Upper lobe of right lung (tissue), 1 donor: ENCODE results near the gene POU2F3. TPM values are rescaled to one million over a fixed set of nuclear protein-coding genes. Genes with fewer than 3 reads are reported as not detected.

ENCODE experiments used
- ATAC-seq: fragments of 200-7000 bp; cut with Tn5 transposase; one replicate; pipeline ENCODE4 v1.9.1; 2020; ENCODE audit warnings: mild to moderate bottlenecking, moderate library complexity
- DNase-seq: peaks from one replicate; pipeline ENCODE4 v3.0.0-alpha.2; 2020
- H3K27ac ChIP-seq: fragments of 200-600 bp; one replicate; pipeline ENCODE4 v1.8.0; 2022
- H3K27me3 ChIP-seq: fragments of 200-600 bp; one replicate; pipeline ENCODE4 v1.8.0; 2022; ENCODE audit warnings: mild to moderate bottlenecking
- H3K36me3 ChIP-seq: fragments of 200-600 bp; one replicate; pipeline ENCODE4 v1.8.0; 2022
- H3K4me1 ChIP-seq: fragments of 200-600 bp; one replicate; pipeline ENCODE4 v1.8.0; 2022
- H3K4me3 ChIP-seq: fragments of 200-600 bp; one replicate; pipeline ENCODE4 v1.8.0; 2022; ENCODE audit warnings: mild to moderate bottlenecking
- H3K9me3 ChIP-seq: fragments of 200-600 bp; one replicate; pipeline ENCODE4 v1.8.0; 2022
- CTCF ChIP-seq: fragments of 200-600 bp; IDR thresholded peaks from one replicate; pipeline ENCODE4 v1.8.0; 2022; ENCODE audit warnings: antibody characterized with exemption
- intact Hi-C: fragments of 100-400 bp; cut with DNase I; formaldehyde crosslinking; loops from one replicate; pipeline ENCODE4 v1.11.0; 2022
- total RNA-seq: library from RNA; stranded (reverse); fragmentation: NEBNext Ultra II Directional; extraction: Animal tissue kit (Norgen Biotek cat#: 25700); gene quantifications from one replicate; pipeline ENCODE4 v1.2.1, GENCODE V29; 2021
- donor health status: DM: no; HTN: yes; CAD: no; lungs with severe emphysema.

Gene POU2F3
- total RNA-seq, 1 donor from 2014 or later = 3.0 TPM

DNA sequence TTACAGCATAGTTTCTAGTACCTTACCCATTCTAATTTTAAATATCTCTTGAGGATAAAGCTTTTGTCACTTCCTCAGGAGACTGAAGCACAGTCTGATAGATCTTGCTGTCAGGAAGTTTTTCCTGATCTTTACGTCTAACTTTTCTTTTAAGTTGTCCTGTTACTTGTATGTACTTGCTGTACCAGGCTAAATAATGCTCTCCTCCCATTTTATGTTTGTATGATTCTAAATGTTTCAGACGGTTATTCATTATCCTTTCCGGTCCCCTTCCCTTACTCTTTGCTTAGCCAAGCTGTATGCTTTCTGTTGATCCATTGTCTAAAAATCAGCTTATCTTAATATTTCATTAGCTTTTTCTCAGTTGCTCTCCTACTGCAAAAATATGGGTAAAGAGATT, 102.3 kb downstream of the POU2F3 start:
- Histone ChIP-seq H3K4me1 (peaks cover 42% of the 10 kb centered on the region), H3K36me3 (no peaks in the 10 kb centered on the region), H3K27ac (no peak overlapping the region), H3K4me3 (no peak overlapping the region), H3K27me3 (no peaks in the 10 kb centered on the region), H3K9me3 (no peaks in the 10 kb centered on the region)
- ATAC-seq (no peak), DNase-seq (no peak)
- TF ChIP-seq CTCF = no peak
- intact Hi-C loops = no loop called here

- intact Hi-C loops = no loop called here
- Histone ChIP-seq H3K9me3 (no peaks in the 10 kb centered on the region), H3K27ac (no peak overlapping the region), H3K4me1 (peaks cover 42% of the 10 kb centered on the region), H3K27me3 (no peaks in the 10 kb centered on the region), H3K36me3 (no peaks in the 10 kb centered on the region), H3K4me3 (no peak overlapping the region)
- no peak for TF ChIP-seq CTCF
- no peak for ATAC-seq
- no peak for DNase-seq
These were observed 102.7 kb downstream of the POU2F3 start for GRCh38 chr11:120342678-120343077.

DNA sequence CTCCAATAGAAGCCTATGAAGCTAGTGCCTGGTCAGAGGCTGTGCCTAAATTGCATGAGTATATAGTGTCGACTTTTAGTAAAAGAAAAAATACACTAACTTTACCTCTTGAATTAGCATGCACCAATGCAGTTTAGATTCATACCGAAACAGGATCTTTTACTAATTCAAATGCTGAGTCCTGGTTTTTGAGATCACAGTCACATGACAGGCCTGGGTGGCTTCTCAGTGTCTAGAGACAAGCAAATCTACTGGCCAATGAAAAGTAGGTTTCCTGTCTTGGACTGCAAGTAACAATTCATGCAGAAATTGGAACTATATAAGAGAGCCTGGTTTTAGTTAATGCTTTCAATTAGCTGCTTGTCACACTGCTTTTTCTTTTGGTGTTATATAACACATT, 103.5 kb downstream of the POU2F3 start:
- intact Hi-C loops = no loop called here
- Histone ChIP-seq H3K36me3 (no peaks in the 10 kb centered on the region), H3K27ac (no peak overlapping the region), H3K27me3 (no peaks in the 10 kb centered on the region), H3K9me3 (no peaks in the 10 kb centered on the region), H3K4me3 (no peak overlapping the region), H3K4me1 (peaks cover 42% of the 10 kb centered on the region)
- DNase-seq (no peak), ATAC-seq (peak; percentile 43)
- TF ChIP-seq CTCF = no peak

DNA sequence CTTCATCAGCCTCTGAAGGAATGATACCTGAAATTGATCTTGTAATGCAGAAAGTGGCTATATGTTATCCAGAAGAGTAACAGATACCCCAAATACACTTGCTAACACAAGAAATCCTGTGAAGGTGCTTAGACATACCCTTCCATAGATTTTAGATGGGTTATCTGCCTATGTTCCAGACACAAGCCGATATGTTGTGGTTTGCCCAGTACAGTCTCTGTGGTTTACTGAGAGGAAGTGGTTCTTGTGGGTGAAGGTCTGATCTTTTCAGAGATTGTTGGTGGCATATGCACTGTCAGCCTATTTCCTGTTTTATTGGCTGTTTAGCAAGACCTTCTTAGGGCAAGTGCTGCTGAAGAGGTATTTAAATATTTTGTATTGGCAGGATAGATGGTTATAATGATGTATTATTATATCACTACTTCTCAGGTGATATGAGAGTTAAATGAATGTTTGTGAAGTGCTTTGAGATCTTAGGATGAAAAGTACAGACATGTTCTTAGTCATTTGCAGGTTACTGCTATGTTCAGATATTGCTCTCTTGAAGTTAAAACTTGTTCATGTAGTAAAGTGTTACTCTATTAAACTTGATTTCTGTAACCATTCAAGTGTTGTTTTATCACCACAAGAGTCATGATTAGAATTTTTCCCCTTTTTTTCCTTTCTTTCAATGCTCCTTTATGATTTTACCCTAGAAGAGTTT, 104.5 kb downstream of the POU2F3 start:
- intact Hi-C loops = no loop called here
- TF ChIP-seq CTCF = no peak
- Histone ChIP-seq H3K36me3 (no peaks in the 10 kb centered on the region), H3K27ac (no peak overlapping the region), H3K9me3 (no peaks in the 10 kb centered on the region), H3K4me3 (no peak overlapping the region), H3K27me3 (no peaks in the 10 kb centered on the region), H3K4me1 (peaks cover 42% of the 10 kb centered on the region)
- DNase-seq (no peak), ATAC-seq (peak; percentile 85)

GRCh38 chr11:120346233-120346632, 106.3 kb downstream of the POU2F3 start:
- intact Hi-C loops = no loop called here
- Histone ChIP-seq H3K27ac (no peak overlapping the region), H3K4me1 (peaks cover 33% of the 10 kb centered on the region), H3K36me3 (no peaks in the 10 kb centered on the region), H3K9me3 (no peaks in the 10 kb centered on the region), H3K4me3 (no peak overlapping the region), H3K27me3 (no peaks in the 10 kb centered on the region)
- DNase-seq (no peak), ATAC-seq (no peak)
- TF ChIP-seq CTCF = no peak

- intact Hi-C loops = no loop called here
- no peaks in the 10 kb centered on the region for H3K36me3 ChIP-seq
- DNase-seq (no peak), ATAC-seq (no peak)
- no peaks in the 10 kb centered on the region for H3K27me3 ChIP-seq
- H3K9me3 ChIP-seq = no peaks in the 10 kb centered on the region
- no peak overlapping the region for H3K27ac ChIP-seq
- no peak overlapping the region for H3K4me3 ChIP-seq
- H3K4me1 ChIP-seq = peaks cover 17% of the 10 kb centered on the region
- no peak for TF ChIP-seq CTCF
These were observed 110.7 kb downstream of the POU2F3 start for GRCh38 chr11:120350637-120351036.
